Astrocyte of the hippocampus (primary cell): ENCODE data around the gene RAB17.

ENCODE experiments used
- DNase-seq: peaks from one replicate; pipeline ENCODE4 v3.0.0; 2011; ENCODE audit warnings: low read depth, low spot score

RAB17 gene

DNA sequence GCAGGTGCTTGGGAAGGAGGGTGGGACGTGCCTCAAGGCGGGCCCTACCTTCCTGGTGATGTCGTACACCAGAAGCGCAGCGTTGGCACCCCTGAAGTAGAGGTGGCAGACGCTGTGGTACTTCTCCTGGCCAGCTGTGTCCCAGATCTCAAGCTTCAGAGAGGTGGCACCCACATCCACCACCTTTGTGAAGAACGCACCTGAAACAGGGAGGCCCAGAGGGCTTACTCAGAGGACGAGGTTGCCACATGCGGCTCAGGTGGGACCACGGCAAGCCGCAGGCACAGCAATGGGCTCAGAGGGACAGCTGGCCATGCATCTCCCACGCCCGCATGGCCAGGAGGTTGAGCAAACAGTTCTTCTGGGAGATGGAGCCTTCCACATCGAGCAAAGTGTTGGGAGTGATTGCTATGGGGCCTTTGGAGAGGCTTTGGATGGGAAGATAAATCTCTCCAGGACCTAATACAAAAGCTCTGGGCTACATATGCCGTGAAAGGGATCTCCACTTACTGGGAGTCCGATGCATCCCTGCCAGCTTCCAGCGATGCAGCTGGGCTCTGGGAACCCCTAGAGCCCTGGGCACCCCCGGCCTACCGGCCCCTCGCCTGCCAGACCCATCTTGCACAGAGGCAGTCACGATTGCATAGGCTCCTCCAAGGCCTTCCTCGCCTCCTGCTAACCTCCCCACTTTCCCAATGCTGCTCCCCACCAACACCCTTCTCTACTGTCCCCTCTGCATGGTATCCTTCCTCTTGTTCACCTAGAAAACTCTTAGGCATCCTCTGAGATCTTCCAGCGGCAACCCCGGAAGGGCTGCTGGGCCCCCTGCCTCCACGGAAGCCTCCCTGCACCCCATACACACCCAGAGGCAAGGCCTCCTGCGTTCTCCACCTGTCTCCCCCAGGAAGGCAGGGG, 12.3 kb downstream of the RAB17 start:
- DNase-seq: no peak

- DNase-seq: no peak
These were observed 13.1 kb downstream of the RAB17 start for GRCh38 chr2:237577458-237577857.

GRCh38 chr2:237576974-237577373, 13.6 kb downstream of the RAB17 start:
- DNase-seq: no peak

- no peak for DNase-seq
These were observed 14.4 kb downstream of the RAB17 start for GRCh38 chr2:237575869-237576862.

DNA sequence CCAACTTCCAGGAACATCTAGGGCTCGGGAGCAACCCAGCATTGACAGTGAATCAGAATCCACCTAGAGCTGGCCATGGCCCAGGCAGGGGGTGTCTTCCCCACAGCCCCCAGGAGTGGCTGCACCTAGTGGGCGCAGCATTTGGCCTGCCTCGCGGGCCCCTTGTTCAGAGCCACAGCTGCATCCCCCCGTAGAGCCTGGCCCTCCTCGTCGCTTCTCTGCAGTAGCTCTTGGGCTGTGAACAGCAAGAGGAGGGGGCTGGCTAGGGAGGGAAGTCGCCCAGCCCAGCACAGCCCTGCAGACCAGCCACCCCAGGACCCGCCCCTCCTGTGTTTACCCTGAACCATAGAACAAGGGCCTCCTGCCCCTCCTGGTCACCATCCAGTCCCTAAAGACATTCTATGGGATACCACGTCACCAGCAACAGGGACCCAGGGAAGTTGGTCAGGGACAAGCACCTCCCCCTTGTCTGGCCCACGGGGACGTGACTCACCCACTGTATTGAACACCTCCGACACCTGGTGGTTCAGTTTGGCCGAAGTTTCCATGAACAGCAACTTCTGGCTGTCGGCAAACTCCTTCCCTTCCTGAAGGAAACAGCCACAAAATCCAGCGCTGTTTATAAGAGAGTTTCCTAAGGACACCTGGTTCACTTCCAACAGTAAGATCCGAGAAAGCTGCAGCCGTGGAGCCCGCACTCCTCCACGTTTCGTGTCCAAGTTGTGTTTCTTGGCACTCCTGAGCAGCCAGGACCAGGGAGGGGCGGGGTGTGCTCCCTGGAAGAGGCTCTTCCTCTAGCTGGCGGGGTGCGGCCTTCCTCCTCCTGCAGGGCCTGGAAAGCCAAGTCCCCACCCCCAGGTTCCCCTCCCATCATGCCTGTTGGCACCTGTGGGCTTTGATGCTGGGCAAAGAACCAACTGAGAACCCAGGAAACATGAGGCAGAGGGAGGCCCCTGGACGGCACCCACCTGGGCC, 15.4 kb downstream of the RAB17 start:
- DNase-seq: peak; percentile 44

- DNase-seq: no peak
These were observed 16.1 kb downstream of the RAB17 start for GRCh38 chr2:237574467-237574866.

- no peak for DNase-seq
These were observed 16.7 kb downstream of the RAB17 start for GRCh38 chr2:237573721-237574415.

DNA sequence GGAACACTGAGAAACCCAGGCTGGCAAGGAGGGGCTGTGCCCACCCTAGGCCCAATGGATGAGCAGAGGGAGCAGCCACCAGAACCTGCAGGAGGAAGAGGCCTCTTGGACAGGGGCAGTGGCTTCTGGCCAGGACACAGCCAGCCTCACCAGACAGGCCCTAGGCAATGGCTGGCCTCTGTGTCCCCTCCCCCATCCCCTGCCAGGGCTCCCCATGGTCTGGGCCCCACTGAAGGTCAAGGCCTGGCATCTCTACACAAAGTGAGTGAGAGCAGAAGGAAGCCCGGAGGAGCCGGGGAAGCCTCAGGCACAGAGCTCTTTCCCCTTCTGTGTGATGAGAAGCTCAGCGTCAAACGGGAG, 17.8 kb downstream of the RAB17 start:
- no peak for DNase-seq

DNA sequence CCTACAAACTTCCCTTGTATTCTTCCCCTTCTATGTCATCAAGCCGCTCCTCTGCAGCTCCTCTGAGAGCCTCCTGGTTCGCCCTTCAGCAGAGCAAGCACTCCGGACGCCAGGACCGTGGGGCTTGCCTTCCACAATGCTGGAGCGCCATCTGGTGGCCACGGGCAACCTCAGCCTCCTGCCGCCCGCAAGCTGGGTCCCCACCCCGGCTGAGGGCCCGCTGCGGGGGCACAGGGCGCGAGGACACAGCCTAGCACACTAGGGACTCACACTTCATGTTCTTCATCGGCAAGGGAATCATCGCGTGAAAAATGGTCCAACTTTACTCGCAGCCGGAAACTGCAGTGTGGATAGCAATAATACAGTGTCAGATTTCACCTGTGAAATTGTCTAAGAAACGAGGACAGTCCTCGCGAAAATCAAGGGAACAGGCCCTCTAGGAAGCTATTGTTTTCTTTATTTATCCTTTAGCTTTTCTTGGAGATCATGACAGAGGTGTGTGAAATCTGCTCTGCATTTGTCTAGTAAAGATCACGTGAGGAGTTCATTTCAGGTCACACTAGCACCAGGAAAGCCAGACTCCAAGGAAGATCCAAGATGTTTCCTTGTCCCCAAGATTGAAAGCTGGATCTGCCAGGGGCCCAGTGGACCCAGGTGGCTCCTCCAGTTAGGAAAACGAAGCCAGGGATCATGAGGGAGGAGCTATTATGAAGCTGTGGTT, 18.4 kb downstream of the RAB17 start:
- DNase-seq: peak; percentile 95

DNA sequence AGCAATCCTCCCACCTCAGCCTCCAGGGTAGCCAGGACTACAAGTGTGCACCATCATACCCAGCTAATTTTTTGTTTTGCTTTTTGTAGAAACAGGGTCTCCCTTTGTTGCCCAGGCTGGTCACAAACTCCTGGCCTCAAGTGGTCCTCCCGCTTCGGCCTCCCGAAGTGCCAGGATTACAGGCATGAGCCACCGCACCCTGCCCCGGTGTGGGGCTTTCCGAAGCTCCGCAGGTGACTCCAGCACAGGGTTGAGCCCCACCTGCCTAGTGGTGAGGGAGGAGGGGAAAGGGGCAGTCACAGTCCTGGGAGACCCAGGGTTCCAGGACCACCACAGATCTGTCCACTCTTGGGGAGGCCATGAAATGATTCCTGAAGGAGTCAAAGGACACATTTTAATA, 19.0 kb downstream of the RAB17 start:
- no peak for DNase-seq

DNA sequence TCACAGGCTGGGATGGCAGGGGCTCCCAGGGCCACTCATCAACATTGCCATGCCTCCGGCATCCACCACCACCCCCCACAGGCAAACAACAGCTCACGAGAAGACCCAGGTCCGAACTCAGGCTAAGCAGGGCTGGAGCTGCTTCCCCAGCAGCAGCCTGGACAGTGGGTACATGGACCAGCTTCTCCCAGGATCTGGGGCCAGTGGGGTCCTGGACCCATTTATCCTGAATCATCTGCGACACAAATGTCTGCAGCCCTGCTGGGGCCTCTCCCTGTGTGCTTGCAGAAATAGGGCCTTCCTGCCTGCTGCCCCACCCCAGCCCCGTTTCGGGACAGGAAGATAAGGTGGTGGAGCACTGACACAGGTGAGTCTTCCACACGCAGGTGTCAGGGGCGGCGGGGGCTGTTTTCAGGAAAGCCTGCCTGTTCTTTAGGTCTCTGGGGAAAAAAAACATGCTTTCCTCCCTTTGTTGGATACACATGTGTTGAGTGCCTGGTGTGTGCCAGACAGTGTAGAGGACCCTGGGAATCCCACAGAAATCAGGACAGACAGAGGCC, 19.7 kb downstream of the RAB17 start:
- no peak for DNase-seq

DNA sequence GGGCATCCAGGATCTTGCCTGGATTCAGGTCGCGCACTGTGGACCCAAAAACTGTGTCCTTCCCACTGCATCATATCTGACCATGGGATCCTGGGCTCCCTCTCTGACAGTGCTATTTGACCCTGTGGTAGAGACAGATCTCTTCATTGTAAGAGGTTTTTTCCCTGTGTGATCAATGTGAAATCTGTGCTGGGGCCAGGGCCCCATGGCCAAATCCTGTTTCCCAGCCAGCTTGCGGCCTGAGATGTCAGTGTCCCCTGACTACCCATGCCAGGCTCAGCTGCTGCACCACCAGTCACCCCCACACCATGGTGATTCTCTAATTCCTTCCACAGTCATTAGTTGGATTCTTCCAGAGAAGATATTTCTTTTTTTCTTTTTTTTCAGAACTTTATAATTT, 20.6 kb downstream of the RAB17 start:
- DNase-seq: no peak

GRCh38 chr2:237569041-237569440, 21.5 kb downstream of the RAB17 start:
- DNase-seq: no peak

- no peak for DNase-seq
These were observed 22.3 kb downstream of the RAB17 start for GRCh38 chr2:237568121-237568660.

DNA sequence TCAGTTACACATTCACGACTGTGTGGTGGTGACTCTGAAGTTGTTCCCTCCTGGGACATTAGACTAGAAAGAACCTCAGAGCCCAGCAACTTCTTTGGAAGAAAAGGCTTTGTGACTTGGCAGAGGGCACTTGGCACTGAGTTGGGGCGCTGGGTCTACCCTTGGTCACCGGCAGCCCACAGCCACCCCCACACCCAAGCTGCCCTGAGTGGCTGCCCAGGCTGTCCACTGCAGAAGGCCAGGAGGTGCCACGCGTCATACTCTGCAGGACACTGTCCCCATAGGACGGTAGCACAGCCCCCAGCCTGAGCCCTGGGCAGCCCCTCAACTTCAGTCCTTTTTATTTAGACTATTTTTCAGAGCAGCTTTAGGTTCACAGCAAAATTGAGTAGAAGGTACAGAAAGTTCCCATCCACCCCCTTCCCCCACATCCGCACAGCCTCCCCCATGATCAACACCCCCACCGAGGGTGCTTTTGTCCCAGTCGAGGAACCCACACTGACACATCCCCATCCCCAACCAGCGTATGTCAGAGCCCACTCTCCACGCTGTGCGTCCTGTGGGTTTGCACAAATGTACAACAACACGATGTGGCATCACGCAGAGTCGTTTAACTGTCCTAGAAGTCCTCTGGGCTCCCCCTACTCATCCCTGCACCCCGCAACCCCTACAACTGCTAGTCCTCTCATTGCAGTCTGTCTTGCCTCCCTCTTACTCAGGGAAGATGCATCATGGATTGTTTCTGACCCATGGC, 23.1 kb downstream of the RAB17 start:
- DNase-seq: no peak

DNA sequence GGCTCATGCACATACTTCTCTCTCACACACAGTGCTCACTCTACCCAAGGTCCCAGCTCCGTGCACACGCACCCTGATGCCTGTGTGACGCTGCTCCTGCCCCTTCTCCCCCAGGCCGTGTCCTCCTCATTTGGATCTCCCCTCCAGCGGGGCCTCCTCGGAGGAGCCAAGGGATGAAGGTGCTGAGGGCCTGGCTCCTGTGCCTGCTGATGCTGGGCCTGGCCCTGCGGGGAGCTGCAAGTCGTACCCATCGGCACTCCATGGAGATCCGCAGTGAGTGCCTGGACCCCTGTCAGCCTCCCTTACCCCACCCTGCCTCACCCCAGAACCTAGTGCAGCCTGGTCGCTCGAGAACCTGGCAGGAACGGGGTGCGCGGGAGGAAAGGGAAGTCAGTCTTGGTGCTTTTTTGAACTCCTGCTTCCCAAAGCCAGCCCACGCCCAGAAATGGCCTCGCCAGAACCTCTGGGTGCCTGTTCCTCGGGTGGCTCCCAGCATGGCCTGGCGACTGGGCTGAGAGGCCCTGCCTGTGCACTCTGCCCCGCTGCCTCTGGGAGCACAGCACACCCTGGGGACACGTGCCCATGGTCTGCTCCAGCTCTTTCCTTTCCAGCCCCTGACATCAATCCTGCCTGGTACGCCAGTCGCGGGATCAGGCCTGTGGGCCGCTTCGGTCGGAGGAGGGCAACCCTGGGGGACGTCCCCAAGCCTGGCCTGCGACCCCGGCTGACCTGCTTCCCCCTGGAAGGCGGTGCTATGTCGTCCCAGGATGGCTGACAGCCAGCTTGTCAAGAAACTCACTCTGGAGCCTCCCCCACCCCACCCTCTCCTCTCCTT, 23.9 kb downstream of the RAB17 start, which contains the start of gene PRLH:
TSS of gene PRLH (plus strand) at position 174 of the 835 bp plus-strand sequence. CDS start at position 174, 0 bp downstream.
- no peak for DNase-seq

GRCh38 chr2:237565974-237566373, 24.6 kb downstream of the RAB17 start:
- no peak for DNase-seq
